Tibial nerve (tissue), 4 donors: Measurements from ENCODE around the gene BRMS1.

Experiments used
- EP300 ChIP-seq, 2 donors: sonication (generic); formaldehyde crosslinking; IDR thresholded peaks; one replicate each; pipeline ENCODE4 v1.6.1; 2017; ENCODE audit warnings: antibody characterized with exemption in 2 of 2, mild to moderate bottlenecking in 1 of 2
- TF ChIP-seq, protein P1 (sequence below), 5 experiments: fragments of 200-600 bp in 3 of 5; fragments of 450-650 bp in 2 of 5; sonication (generic) in 3 of 5; IDR thresholded peaks; one replicate each; pipeline ENCODE4 v1.5.1; 2016 to 2019; ENCODE audit warnings: antibody characterized with exemption in 5 of 5, mild to moderate bottlenecking in 3 of 5, moderate library complexity in 2 of 5

DNA sequence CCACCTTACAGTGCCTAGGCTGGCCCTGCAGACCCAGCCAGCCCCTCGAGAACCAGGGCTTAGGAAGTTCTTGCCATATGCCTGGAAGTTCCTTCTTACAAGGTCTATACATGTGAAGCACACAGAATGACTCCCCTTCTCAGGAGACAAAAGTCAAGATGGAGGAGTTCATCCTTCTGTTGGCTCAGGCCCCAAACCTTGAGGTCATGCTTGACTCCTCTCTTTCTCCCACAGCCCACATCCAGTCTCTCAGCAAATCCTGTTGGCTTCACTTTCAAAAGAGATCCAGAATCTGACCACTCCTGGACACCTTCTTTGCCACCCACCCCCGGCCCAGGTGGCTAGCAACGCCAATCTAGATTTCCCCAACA lies 26.3 kb downstream of the BRMS1 start:
- TF ChIP-seq, protein P1, sequence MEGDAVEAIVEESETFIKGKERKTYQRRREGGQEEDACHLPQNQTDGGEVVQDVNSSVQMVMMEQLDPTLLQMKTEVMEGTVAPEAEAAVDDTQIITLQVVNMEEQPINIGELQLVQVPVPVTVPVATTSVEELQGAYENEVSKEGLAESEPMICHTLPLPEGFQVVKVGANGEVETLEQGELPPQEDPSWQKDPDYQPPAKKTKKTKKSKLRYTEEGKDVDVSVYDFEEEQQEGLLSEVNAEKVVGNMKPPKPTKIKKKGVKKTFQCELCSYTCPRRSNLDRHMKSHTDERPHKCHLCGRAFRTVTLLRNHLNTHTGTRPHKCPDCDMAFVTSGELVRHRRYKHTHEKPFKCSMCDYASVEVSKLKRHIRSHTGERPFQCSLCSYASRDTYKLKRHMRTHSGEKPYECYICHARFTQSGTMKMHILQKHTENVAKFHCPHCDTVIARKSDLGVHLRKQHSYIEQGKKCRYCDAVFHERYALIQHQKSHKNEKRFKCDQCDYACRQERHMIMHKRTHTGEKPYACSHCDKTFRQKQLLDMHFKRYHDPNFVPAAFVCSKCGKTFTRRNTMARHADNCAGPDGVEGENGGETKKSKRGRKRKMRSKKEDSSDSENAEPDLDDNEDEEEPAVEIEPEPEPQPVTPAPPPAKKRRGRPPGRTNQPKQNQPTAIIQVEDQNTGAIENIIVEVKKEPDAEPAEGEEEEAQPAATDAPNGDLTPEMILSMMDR (IDR thresholded peaks at IDR 0.05) = no peak
- no peak for TF ChIP-seq EP300 (IDR thresholded peaks at IDR 0.05)
